HG02973 (cell line): ENCODE data around the gene FOXN3.
A peak's percentile ranks its signal among the peaks of the same experiment; 100 is the strongest.

Experiments used
- ATAC-seq: cut with Tn5 transposase; IDR thresholded peaks from one replicate; pipeline ENCODE4 v1.9.1; 2021; ENCODE audit warnings: moderate library complexity; ENCODE audit not compliant: unreplicated experiment

The FOXN3 gene

DNA sequence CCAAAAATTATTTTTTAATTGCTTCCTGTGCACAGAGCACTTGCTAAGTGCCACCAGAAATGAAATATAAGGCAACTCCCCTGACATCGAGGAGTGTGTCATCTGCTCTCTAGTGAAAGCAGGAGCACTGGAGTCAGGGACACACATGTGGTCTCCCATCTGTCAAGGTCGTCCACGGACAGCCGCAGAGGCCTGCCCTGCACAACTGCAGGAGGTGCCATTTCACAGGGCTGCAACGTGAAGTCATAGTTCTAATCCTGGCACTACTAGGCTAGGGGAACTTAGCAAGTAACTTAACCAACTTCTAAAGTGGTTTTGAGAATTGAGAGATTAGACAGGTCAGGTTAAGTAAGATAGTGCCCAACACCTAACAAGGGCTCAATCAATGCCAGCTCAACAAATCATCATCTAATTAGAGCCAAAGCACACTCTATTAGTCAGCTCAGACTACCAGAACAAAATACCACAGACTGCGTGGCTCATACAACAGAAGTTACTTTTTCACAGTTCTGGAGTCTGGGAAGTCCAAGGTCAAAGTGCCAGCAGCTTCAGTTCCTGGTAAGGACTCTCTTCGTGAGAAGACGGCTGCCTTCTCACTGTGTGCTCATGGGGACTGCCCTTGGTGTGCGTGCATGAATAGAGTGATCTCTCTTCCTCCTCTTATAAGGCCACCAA lies 30.7 kb downstream of the FOXN3 start:
- peak; percentile 22 for ATAC-seq

DNA sequence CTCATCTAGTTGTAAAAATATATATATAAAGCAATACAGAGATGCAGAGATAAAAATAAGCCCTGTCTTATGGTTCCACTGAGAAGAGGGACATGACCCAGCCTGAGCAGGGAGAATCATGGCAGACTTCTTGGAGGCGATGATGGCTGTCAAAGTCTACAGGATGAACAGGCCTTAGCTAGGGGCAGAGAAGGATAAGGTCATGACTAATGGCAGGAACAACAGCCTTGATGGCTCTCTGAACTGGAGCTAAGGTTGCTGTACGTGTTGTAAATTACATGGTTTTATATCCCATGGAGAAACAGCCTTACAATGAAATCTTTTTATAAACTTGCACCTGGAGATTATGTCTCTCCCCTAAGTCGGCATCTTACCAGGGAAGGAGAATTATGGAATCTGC lies 32.4 kb downstream of the FOXN3 start:
- no peak for ATAC-seq

DNA sequence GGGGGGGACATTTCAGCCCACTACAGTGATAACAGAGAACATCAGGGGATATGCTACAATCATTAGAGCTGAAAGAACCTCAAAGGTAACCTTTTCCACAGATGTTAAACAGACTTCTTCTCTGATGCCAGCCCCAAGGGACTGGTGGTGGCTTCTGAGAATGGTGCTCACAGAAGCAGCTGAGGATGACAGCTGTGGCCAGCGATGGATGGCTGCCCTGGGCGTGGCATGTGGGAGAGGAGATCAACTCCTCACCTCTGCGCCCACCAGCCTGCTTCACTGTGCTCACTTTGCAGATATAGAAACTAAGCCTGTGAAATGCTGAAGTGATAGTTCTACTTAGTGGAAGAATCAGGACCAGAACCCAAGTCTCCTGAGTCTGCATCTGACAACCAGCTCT lies 33.0 kb downstream of the FOXN3 start:
- ATAC-seq = peak; percentile 80

DNA sequence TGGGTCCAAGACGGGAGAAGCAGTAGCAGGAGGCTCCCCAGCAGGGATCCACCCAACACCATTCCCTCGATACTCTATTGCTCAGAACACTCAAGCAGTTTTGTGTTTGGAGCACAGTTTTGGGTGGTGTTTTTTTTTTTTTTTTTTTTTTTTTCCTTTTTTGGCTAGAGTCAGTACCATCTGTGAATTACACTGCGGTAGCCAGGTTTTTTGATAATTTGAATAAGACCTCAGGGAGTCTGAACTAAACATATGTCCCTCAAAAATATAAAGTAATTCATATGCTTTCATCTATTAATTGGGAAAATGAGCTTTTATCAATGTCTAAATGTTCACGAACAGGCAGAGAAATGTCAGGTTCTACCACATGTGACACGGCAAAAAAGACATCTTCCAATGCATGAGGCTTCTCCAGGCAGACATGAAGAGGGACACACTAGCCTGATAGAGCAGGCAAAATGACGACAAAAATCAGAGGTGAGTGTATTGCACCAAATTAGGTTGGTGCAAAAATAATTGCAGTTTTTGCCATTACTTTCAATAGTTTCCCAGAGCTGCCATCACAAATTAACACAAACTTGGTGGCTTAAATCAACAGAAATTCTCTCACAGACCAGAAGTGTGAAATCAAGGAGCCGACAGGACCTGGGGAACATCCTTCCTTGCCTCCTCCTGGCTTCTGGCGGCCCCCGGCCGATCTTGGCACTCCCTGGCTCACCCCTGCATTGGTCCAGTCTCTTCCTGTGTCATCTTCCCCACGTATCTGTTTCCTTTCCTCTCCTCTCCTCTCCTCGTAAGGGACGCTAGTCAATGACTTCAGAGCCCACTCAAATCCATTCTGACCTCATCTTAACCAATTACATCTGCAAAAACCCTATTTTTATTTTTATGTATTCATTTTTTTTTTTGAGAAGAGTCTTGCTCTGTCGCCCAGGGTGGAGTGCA lies 33.9 kb downstream of the FOXN3 start:
- ATAC-seq = no peak

DNA sequence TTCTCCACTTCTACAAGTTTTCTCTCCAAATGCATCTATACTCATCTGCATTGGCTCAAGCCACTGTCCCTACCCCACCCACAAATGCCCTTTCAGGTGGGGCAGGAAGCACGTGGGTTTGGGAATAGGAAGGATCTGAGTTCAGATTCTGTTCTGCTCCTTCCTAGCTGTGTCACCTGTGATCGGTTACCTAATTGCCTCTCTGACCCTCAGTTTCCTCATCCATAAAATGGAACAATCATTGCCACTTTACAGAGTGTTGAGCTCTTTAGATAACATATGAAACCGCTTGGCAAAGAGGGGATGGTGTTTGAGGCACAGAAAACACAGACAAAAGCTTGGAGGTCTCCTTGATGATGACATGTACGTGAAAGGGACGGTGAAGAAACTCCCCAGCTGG lies 34.5 kb downstream of the FOXN3 start:
- ATAC-seq = no peak

DNA sequence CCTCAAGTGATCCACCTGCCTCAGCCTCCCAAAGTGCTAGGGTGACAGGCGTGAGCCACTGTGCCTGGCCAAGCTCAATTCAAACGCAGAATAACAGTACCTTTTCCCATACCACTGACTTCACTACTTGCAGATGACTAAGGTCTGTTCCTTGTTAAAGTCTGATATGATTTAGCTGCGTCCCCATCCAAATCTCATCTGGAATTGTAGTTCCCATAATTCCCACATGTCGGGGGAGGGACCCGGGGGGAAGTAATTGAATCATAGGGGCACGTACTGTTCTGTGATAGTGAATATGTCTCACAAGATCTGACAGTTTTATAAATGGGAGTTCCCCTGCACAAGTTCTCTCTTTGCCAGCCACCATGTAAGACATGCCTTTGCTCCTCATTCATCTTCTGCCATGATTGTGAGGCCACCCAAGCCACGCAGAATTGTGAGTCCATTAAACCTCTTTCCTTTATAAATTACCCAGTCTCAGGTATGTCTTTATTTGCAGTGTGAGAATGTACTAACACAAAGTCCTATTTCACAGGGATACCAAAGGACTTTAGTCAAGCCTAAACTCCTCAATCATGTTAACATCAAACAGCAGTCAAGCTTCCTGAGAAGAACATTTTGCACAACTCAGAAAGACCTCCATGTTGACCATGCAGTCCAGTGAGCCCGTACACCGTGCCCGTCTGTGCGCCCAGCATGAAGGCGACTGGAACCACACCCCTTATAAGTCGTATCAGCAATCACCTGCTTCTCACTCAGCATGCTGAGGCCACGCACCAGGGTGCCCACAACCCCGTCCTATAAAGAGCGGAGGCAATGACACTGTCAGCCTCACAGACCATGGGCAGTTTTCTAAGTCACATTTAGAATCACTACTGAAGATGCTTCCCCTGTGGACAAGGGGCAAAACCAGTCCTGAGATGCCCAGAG lies 36.9 kb downstream of the FOXN3 start:
- ATAC-seq = no peak

DNA sequence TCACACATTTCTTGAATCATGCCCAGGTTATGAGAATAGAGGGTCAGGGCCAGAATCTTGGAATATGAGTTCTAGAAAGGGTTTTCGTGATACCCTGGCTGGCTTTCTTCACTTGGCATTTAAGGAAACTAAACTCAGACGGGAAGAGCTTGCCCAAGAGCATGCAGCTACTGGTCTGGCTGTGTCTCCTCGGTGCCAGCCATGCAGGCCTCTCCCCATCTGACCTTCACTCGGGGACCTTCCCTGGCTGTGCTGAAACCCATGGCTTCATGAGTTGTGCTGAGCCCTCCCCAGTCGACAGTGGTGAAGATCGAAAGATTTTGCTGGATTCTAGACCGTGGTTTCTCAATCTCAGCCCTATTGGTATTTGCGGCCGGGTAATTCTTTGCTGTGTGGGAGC lies 38.0 kb downstream of the FOXN3 start:
- no peak for ATAC-seq

DNA sequence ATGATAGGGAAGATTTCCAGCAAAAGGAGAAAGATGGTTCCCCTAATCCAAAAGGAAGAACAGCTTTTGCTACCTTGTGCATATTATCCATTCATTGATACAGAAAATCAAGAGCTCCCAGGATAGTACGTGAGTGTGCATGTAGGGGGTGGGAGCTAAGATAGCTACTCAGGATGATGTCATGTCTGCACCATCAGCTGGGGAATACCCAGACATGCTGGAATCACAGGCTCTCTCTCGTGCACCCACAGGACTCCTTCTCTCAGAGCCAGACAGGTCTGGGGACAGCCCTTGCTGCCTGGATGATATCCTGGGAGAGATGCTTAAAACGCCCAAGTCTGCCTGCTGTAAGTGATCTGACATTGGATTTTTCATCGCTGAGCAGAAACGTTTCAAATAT lies 38.9 kb downstream of the FOXN3 start:
- ATAC-seq = peak; percentile 63

DNA sequence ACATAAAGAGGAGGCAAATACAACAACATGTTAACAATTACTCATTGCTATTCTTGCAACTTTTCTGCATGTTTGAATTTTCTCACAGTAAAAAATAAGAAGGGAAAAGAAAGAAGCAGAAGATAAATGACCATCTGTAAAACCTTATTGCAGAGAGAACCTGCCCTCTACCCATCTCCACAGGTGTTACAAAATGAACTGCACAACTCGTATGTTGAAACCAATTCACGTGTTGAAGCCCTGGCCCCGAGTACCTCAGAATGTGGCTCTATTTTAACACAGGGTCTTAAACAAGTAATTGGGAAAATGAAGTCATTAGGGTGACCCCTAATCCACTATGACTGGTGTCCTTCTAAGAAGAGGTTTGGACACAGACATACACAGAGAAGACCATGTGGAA lies 39.5 kb downstream of the FOXN3 start:
- ATAC-seq = no peak

DNA sequence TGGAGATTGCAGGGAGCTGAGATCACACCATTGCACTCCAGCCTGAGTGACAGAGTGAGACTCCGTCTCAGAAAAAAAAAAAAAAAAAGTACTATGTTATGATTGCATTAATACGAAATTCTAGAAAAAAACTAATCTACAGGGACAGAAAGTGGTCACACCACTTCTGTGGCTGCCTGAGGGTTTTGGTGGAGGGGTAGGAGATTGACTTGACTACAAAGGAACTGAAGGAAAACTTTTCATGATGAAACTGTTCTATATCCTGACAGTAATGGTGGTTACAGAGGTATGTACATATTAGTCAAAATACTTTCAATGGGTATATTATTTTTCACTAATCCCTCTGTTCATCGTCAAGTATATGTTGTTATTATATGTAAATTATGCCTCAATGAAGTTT lies 42.1 kb downstream of the FOXN3 start:
- no peak for ATAC-seq

DNA sequence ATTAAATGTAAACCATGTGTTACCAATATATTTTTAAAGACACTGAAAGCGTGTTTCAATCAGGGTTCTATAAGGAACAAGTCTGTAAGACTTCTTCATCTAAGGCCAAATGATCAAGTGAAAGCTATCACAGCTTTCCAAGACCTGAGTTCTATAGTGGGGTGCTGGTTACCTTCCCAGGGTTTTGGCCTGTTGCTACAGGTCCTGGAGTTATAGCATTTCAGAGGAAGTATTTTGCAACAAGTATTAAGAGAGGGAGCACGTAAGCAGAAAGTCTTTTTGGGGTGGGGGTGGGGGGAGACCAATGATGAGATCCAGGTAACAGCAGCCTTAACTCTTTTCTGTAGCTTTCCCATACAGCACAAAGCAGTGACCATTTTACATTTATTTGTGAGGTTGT lies 43.8 kb downstream of the FOXN3 start:
- no peak for ATAC-seq

DNA sequence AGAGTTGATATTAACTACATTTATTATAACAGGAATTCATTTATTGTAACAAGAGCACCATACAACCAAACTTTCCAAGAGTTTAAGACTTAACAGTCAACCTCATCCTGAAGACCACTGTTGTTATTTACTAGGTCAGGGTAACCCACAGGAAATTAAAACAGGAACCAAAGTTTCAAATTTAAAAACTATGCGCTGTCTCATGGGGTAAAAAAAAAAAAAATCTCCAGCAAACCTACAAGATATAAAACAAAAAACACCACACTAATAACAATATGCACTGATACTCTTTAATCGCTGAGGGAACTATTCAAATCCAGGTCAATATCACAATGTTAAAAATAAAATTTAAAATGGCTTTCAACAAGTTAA lies 44.5 kb downstream of the FOXN3 start:
- ATAC-seq = no peak

DNA sequence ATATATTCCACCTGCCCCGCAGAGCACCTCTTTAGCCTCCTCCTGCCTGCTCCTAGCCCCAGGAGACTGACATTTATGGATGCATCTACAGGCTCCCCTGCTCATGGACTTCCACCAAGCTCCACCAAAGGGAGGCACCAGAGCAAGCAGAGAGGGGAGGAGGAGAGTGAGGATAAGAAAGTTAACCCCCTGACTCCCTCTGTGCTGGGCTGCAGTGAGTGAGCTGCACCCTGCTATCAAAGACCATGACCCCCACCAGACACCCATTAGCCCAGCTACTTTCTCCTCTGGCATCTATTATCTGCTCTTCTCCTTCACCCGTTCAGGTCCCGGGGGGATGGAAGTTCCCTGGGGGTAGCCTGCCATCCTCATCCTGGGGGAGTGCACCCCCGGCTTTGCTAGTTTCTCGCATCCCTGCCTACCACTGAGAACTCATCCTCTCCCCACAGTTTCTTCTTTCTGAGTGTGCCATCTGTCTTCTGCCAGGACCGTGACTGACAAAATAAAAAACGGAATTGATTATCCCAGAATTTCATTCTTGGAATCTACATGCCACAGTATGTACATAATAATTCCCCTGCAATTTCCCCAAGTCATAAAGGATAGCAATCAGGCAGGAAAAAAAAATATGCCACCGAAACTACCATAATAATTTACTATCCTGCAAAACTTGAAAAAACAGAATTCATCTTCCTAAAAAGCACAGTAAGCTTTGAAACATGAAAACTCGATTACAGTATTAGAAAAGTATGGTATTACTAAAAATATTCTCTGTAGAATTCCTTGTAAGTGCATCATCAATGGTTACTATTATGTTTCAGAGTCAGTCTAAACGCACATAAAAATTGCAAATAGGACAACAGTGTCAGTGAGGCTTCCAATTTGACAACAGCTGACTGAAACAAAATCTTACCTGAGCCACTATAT lies 45.2 kb downstream of the FOXN3 start:
- no peak for ATAC-seq

DNA sequence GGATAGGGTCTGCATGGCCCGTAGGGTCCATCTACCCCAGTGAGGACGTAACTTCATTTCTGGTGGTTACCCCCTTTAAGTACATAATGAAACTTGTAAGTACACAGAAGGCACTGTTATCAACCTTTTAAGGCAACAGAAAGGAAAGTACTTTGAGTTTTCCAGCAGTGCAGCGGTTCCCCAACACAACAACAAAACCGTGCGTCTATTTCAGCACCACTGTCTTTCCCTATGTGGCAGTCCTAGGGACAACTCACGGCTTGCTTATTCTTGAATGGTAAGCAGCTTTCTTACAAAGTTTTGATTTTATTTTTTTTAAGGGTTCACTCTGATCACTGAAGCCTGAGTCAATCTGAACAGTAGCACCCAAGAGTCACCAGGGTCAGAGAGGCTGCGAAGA lies 46.3 kb downstream of the FOXN3 start:
- no peak for ATAC-seq

DNA sequence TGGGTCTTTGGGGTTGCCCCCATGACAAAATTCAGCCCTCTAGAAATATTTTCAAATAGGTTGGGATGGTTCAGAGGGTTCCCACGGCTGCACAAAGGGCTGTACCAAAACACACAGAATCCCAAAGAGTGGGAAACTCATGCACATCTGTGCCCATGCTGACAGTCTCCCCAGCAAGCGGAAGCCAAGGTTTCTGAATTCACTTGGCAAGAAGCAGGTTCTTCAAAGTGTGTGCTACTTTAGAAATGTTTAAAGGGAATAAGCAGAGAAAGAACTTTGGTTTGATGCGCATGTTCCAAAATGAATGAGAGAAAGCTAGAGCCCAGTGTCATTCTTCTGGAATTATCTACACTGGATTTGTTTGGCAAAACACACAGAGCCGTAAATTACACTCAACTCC lies 46.7 kb downstream of the FOXN3 start:
- ATAC-seq = no peak

DNA sequence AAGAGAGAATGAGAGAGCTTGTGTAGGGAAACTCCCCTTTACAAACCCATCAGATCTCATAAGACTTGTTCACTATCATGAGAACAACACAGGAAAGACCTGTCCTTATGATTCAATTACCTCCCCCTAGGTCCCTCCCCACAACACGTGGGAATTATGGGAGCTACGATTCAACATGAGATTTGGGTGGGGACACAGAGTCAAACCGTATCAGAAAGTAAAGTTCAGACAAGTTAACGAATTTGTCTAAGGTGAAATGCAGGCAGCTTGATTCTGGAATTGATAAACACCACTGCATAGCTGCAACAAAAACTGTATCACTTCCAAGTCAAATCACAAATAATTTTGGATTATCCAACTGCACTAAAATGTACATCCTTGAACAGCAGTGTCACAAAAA lies 47.4 kb downstream of the FOXN3 start:
- no peak for ATAC-seq

DNA sequence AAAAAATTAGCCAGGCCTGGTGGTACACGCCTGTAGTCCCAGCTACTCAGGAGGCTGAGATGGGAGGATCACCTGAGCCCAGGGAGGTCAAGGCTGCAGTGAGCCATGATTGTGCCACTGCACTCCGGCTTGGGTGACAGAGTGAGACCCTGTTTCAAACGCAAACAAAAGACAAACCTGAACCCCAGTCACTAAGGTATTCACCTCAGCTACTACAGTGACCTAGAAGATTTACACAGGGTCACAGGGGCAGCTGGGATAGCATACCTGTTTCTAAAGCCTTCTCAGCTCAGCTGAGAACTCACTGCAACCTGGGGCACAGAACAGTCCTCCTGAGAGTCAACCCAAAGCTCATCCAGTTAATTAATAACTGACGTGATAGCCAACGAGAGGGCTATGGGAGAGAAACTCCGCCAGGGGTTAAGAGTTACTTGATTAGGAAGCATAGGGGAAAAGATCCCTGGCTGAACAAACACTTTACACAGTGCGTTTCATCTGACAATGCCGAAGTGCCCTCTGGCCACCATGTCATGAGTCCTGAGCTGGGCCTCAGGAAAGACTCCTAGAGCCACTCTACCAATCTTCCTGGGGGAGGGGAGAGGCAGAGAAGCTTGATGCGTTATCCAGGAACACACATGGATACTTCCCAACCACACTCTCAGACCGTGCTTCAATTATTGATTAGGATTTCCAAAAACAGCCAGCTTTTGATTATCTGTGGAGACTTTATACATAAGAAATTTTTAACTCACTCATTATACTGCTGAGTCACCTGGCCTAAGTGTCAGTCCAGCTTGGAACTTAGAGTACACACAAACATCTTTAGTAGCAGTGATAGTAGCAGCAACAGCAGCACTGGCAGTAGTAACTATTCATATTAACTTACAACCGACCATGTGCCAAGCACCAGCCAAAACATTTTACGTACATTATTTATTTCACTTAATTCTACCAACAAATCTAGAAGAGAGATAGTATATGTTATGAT lies 48.2 kb downstream of the FOXN3 start:
- no peak for ATAC-seq

DNA sequence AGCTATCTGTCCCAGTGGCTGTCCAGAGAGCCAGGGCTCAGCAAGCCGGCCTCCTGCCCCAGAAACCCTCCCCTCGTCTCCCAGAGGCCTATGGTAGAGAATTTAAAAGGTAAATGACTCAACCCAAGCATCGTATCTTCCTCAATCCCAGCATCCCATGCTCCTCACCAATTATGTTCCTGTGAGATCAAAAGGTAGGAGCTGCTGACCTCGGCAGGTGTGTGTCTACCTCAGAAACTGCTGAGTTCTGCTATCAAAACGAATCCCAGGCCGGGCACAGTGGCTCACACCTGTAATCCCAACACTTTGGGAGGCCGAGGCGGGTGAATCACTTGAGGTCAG lies 49.3 kb downstream of the FOXN3 start:
- no peak for ATAC-seq
